H9 (cell line): ENCODE measurements around the gene DIP2A. TPM values are rescaled to one million over a fixed set of nuclear protein-coding genes. Genes with fewer than 3 reads are reported as not detected.

ENCODE experiments used
- DNase-seq: peaks from one replicate; pipeline ENCODE4 v3.0.0-alpha.2; 2017
- H2AFZ ChIP-seq: one replicate; pipeline ENCODE4 v1.6.1; 2013; ENCODE audit warnings: mild to moderate bottlenecking, low read length, control low read depth, moderate library complexity
- H2AK5ac ChIP-seq: 2 replicates; pipeline ENCODE4 v1.6.1; 2013; ENCODE audit warnings: low read length, control low read depth, mixed read lengths; ENCODE audit not compliant: insufficient read length
- H2BK120ac ChIP-seq: one replicate; pipeline ENCODE4 v1.6.1; 2013; ENCODE audit warnings: low read depth, mild to moderate bottlenecking, low read length, control low read depth, inconsistent platforms; ENCODE audit not compliant: poor library complexity, severe bottlenecking
- H2BK12ac ChIP-seq: 2 replicates; pipeline ENCODE4 v1.6.1; 2013; ENCODE audit warnings: low read length, control low read depth, mixed read lengths, low read depth; ENCODE audit not compliant: insufficient read length
- H2BK15ac ChIP-seq: 2 replicates; pipeline ENCODE4 v1.6.1; 2013; ENCODE audit warnings: low read depth, low read length, control low read depth
- H2BK20ac ChIP-seq: one replicate; pipeline ENCODE4 v1.6.1; 2013; ENCODE audit warnings: low read depth, mild to moderate bottlenecking, low read length, control low read depth, inconsistent platforms; ENCODE audit not compliant: poor library complexity, severe bottlenecking
- H2BK5ac ChIP-seq: 2 replicates; pipeline ENCODE4 v1.6.1; 2013; ENCODE audit warnings: low read length, control low read depth, mixed read lengths; ENCODE audit not compliant: insufficient read length
- H3K14ac ChIP-seq: 2 replicates; pipeline ENCODE4 v1.6.1; 2013; ENCODE audit warnings: low read length, control low read depth; ENCODE audit not compliant: insufficient read depth
- H3K18ac ChIP-seq: 2 replicates; pipeline ENCODE4 v1.6.1; 2013; ENCODE audit warnings: low read depth, mild to moderate bottlenecking, mixed read lengths, low read length, control low read depth; ENCODE audit not compliant: insufficient read length
- H3K23ac ChIP-seq: 2 replicates; pipeline ENCODE4 v1.6.1; 2013; ENCODE audit warnings: low read length, control low read depth, mixed read lengths, low read depth; ENCODE audit not compliant: insufficient read length
- H3K23me2 ChIP-seq: 2 replicates; pipeline ENCODE4 v1.6.1; 2013; ENCODE audit warnings: low read depth, mild to moderate bottlenecking, mixed read lengths, low read length, control low read depth; ENCODE audit not compliant: insufficient read length, poor library complexity, severe bottlenecking
- H3K27ac ChIP-seq: 2 replicates; pipeline ENCODE4 v1.5.1; 2013; ENCODE audit warnings: low read length, control low read depth, mixed read lengths, low read depth; ENCODE audit not compliant: insufficient read length
- H3K27me3 ChIP-seq: 2 replicates; pipeline ENCODE4 v1.6.1; 2013; ENCODE audit warnings: low read length, control low read depth, inconsistent platforms; ENCODE audit not compliant: insufficient read depth
- H3K4ac ChIP-seq: 2 replicates; pipeline ENCODE4 v1.6.1; 2013; ENCODE audit warnings: low read depth, mild to moderate bottlenecking, control low read depth, inconsistent platforms, low read length, moderate library complexity
- H3K4me1 ChIP-seq: 2 replicates; pipeline ENCODE4 v1.6.1; 2013; ENCODE audit warnings: low read length, control low read depth, inconsistent platforms; ENCODE audit not compliant: insufficient read depth
- H3K4me2 ChIP-seq: 2 replicates; pipeline ENCODE4 v1.6.1; 2013; ENCODE audit warnings: low read length, control low read depth, mixed read lengths; ENCODE audit not compliant: insufficient read length, insufficient read depth
- H3K56ac ChIP-seq: 2 replicates; pipeline ENCODE4 v1.6.1; 2013; ENCODE audit warnings: low read depth, mild to moderate bottlenecking, mixed read lengths, low read length, control low read depth; ENCODE audit not compliant: insufficient read length
- H3K79me1 ChIP-seq: 2 replicates; pipeline ENCODE4 v1.6.1; 2013; ENCODE audit warnings: low read depth, mild to moderate bottlenecking, moderate library complexity, low read length, control low read depth, inconsistent platforms; ENCODE audit not compliant: insufficient read depth, poor library complexity, severe bottlenecking
- H3K79me2 ChIP-seq: 2 replicates; pipeline ENCODE4 v1.6.1; 2013; ENCODE audit warnings: low read length, control low read depth, inconsistent platforms; ENCODE audit not compliant: insufficient read depth
- H3K9ac ChIP-seq: 2 replicates; pipeline ENCODE4 v1.6.1; 2013; ENCODE audit warnings: low read length, control low read depth, mixed read lengths; ENCODE audit not compliant: insufficient read length; ENCODE audit errors: extremely low read depth
- H3K9me3 ChIP-seq: one replicate; pipeline ENCODE4 v1.6.1; 2013; ENCODE audit warnings: low read depth, low read length, inconsistent platforms; ENCODE audit not compliant: control insufficient read depth
- H3T11ph ChIP-seq: one replicate; pipeline ENCODE4 v1.6.1; 2013; ENCODE audit warnings: mild to moderate bottlenecking, low read length, control low read depth, inconsistent platforms
- H4K20me1 ChIP-seq: one replicate; pipeline ENCODE4 v1.6.1; 2013; ENCODE audit not compliant: control insufficient read depth, insufficient read length, insufficient read depth
- H4K5ac ChIP-seq: 2 replicates; pipeline ENCODE4 v1.6.1; 2013; ENCODE audit warnings: low read depth, mild to moderate bottlenecking, mixed read lengths, low read length, control low read depth; ENCODE audit not compliant: insufficient read length
- H4K8ac ChIP-seq: replicated peaks from 2 replicates; pipeline ENCODE4 v1.6.1; 2013; ENCODE audit warnings: low read length, control low read depth, mixed read lengths, low read depth; ENCODE audit not compliant: insufficient read length
- H4K91ac ChIP-seq: 2 replicates; pipeline ENCODE4 v1.6.1; 2013; ENCODE audit warnings: low read depth, mild to moderate bottlenecking, moderate library complexity, mixed read lengths, low read length, control low read depth; ENCODE audit not compliant: insufficient read length
- H3K27ac Mint-ChIP-seq, 3 experiments: 2 replicates in 2 of 3; 3 replicates in 1 of 3; pipeline ENCODE4 v1.8.0; 2020 to 2021; ENCODE audit warnings: mixed read lengths in 3 of 3, mild to moderate bottlenecking in 1 of 3, moderate library complexity in 1 of 3
- H3K27me3 Mint-ChIP-seq: 2 replicates; pipeline ENCODE4 v1.8.0; 2021; ENCODE audit warnings: low read depth, mild to moderate bottlenecking, moderate library complexity, mixed read lengths
- H3K36me3 Mint-ChIP-seq, 3 experiments: 2 replicates in 2 of 3; 3 replicates in 1 of 3; pipeline ENCODE4 v1.8.0; 2020 to 2021; ENCODE audit warnings: low read depth in 3 of 3, mixed read lengths in 3 of 3; ENCODE audit not compliant: insufficient read depth in 1 of 3
- H3K4me1 Mint-ChIP-seq, 2 experiments: 2 replicates each; pipeline ENCODE4 v1.8.0; 2020; ENCODE audit warnings: mixed read lengths in 2 of 2
- H3K4me3 Mint-ChIP-seq, 2 experiments: 2 replicates in 1 of 2; 3 replicates in 1 of 2; pipeline ENCODE4 v1.8.0; 2020 to 2021; ENCODE audit warnings: mild to moderate bottlenecking in 2 of 2, mixed read lengths in 2 of 2, moderate library complexity in 1 of 2
- H3K9me3 Mint-ChIP-seq, 2 experiments: 2 replicates in 1 of 2; 3 replicates in 1 of 2; pipeline ENCODE4 v1.8.0; 2020; ENCODE audit warnings: mild to moderate bottlenecking in 2 of 2, mixed read lengths in 2 of 2, moderate library complexity in 1 of 2
- WGBS: extraction: QIAGEN DNeasy Blood & Tissue Kit; methylation state at CpG from one replicate; pipeline ENCODE4 v1.1.7; 2013; ENCODE audit warnings: missing lambda C conversion rate, low lambda C conversion rate, mixed read lengths; ENCODE audit not compliant: insufficient read length; ENCODE audit errors: extremely low coverage; 5-methylcytosine and 5-hydroxymethylcytosine counted together
- total RNA-seq: library from RNA; stranded (reverse); gene quantifications from 2 replicates; pipeline ENCODE4 v1.2.1, GENCODE V29; 2021
- TF ChIP-seq, protein P1 (sequence below): fragments of 200-600 bp; sonication (generic); conservative IDR thresholded peaks from 3 replicates; pipeline ENCODE4 v1.8.0; 2021; ENCODE audit warnings: antibody characterized with exemption, mild to moderate bottlenecking

The DIP2A gene
- total RNA-seq, 1 experiment from 2014 or later, result 25.2 TPM

DNA sequence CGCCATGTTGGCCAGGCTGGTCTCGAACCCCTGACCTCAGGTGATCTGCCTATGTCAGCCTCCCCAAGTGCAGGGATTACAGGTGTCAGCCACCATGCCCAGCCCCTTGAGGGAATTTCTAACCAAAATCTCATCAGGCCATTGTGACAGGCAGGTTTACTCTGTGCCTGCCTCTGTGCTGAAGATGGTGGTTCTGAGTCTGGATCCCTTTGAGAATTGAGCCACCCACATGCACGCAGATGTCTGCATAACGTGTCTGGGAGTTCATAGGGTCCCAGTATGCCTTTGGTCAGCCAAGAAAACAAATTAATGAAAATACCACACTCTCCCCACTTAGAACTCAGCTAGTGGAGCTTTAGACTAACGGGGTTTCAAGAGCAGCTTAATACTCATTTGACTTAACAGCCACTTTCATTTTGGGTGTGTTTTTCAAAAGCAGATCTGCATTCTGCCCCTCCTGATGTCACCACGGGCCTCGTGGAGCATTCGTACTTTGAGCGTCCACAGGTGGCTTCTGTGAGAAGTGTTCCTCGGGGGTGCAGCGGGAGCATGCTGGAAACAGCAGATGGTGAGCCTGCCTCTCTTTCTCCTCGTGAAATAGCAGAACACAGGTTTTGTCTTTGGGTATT, 45.3 kb downstream of the DIP2A start:
- peak overlapping the region in 1 of 3 experiments; percentile 35; a peak in 1 of 7 replicates for H3K27ac Mint-ChIP-seq
- H2BK5ac ChIP-seq, result no peak overlapping the region

More for the DNA sequence above, 45.3 kb downstream of the DIP2A start:
- Histone ChIP-seq H2BK120ac (no peak overlapping the region), H3K9ac (no peak overlapping the region), H4K5ac (no peak overlapping the region), H4K91ac (no peak overlapping the region), H3K23ac (no peak overlapping the region), H4K20me1 (no peaks in the 10 kb centered on the region), H3K4me2 (no peak overlapping the region), H3K14ac (no peak overlapping the region), H3T11ph (no peak overlapping the region), H2BK12ac (no peak overlapping the region), H4K8ac (no peak overlapping the region), H3K27ac (no peak overlapping the region), H2BK15ac (no peak overlapping the region), H3K4me1 (no peaks in the 10 kb centered on the region), H2BK20ac (no peak overlapping the region), H3K18ac (no peak overlapping the region), H3K79me1 (no peaks in the 10 kb centered on the region), H3K56ac (no peak overlapping the region), H3K4ac (no peak overlapping the region), H2AFZ (no peak overlapping the region), H3K9me3 (no peaks in the 10 kb centered on the region), H3K23me2 (no peaks in the 10 kb centered on the region), H3K27me3 (no peaks in the 10 kb centered on the region), H3K79me2 (no peaks in the 10 kb centered on the region), H2AK5ac (no peak overlapping the region)
- no peaks in the 10 kb centered on the region for H3K4me1 Mint-ChIP-seq
- no peak overlapping the region for H3K4me3 Mint-ChIP-seq
- TF ChIP-seq, protein P1, sequence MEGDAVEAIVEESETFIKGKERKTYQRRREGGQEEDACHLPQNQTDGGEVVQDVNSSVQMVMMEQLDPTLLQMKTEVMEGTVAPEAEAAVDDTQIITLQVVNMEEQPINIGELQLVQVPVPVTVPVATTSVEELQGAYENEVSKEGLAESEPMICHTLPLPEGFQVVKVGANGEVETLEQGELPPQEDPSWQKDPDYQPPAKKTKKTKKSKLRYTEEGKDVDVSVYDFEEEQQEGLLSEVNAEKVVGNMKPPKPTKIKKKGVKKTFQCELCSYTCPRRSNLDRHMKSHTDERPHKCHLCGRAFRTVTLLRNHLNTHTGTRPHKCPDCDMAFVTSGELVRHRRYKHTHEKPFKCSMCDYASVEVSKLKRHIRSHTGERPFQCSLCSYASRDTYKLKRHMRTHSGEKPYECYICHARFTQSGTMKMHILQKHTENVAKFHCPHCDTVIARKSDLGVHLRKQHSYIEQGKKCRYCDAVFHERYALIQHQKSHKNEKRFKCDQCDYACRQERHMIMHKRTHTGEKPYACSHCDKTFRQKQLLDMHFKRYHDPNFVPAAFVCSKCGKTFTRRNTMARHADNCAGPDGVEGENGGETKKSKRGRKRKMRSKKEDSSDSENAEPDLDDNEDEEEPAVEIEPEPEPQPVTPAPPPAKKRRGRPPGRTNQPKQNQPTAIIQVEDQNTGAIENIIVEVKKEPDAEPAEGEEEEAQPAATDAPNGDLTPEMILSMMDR, result no peak
- peaks cover 12 to 32% (median 27%) of the 10 kb centered on the region in 3 experiments; a peak in 6 of 7 replicates for H3K36me3 Mint-ChIP-seq
- H3K9me3 Mint-ChIP-seq, result no peaks in the 10 kb centered on the region
- no CpG with 5 or more reads among the region's 12 CpGs for WGBS
- no peaks in the 10 kb centered on the region for H3K27me3 Mint-ChIP-seq
- no peak for DNase-seq
